ENCODE results near the gene SLC25A45.
"Not testable (repeated sequence)": the region's sequence is repeated elsewhere in the genome, so short reads cannot be mapped to it uniquely, and the experiment has no call there.

SLC25A45 gene

DNA sequence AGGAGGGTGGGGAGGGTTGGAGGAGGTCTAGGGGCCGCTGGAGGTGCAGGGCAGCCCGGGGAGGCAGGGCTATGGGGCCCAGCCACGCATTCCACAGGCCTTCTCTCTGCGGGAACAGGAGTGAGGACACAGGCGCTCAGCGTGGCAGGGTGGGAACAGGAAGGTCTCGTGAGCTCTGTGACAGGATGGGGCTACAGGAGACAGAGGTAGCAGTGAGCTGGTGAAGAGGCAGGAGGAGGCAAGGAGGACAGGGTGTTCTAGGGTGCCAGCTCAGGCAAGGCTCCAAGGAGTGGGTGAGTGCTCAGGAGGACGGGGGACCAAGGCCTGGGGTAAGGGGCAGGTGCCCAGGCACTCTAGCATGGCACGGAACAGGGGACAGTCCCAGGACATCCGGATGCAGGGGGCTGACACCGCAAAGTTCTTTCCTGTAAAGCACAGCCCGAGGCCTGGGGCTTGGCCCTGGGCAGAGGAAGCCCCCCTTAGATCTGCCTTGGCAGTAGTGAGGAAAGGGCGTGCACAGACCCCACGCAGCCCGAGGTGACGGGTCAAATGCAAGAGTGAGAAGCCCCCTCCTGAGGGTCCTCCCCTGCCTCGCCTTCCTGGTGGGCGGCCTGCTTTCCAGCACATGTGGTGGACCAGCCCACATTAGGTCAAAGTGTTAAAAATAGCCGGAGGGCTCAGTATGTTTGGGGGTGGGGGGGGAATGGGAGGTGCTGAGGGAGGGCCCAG is 35.4 kb upstream of the SLC25A45 start:
- no peak for DNase-seq (ENCODE audit: low spot score)
- H3K27ac ChIP-seq, result peak overlapping the region; percentile 100
- TF ChIP-seq, protein P1, sequence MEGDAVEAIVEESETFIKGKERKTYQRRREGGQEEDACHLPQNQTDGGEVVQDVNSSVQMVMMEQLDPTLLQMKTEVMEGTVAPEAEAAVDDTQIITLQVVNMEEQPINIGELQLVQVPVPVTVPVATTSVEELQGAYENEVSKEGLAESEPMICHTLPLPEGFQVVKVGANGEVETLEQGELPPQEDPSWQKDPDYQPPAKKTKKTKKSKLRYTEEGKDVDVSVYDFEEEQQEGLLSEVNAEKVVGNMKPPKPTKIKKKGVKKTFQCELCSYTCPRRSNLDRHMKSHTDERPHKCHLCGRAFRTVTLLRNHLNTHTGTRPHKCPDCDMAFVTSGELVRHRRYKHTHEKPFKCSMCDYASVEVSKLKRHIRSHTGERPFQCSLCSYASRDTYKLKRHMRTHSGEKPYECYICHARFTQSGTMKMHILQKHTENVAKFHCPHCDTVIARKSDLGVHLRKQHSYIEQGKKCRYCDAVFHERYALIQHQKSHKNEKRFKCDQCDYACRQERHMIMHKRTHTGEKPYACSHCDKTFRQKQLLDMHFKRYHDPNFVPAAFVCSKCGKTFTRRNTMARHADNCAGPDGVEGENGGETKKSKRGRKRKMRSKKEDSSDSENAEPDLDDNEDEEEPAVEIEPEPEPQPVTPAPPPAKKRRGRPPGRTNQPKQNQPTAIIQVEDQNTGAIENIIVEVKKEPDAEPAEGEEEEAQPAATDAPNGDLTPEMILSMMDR (conservative IDR thresholded peaks at IDR 0.05; ENCODE audit: low read depth), result no peak
- POLR2A ChIA-PET (ENCODE audit: low non-redundant PET), result interaction anchor here (0.6 kb wide), 1 partner anchor 1214 kb away, joined by 3 read pairs; no protein-coding TSS in a partner anchor
- CTCF ChIA-PET, result interaction anchor here (0.6 to 2.6 kb wide), 5 partner anchors 27 to 208 kb away, joined by 3 to 13 read pairs (median 5); no protein-coding TSS in a partner anchor

DNA sequence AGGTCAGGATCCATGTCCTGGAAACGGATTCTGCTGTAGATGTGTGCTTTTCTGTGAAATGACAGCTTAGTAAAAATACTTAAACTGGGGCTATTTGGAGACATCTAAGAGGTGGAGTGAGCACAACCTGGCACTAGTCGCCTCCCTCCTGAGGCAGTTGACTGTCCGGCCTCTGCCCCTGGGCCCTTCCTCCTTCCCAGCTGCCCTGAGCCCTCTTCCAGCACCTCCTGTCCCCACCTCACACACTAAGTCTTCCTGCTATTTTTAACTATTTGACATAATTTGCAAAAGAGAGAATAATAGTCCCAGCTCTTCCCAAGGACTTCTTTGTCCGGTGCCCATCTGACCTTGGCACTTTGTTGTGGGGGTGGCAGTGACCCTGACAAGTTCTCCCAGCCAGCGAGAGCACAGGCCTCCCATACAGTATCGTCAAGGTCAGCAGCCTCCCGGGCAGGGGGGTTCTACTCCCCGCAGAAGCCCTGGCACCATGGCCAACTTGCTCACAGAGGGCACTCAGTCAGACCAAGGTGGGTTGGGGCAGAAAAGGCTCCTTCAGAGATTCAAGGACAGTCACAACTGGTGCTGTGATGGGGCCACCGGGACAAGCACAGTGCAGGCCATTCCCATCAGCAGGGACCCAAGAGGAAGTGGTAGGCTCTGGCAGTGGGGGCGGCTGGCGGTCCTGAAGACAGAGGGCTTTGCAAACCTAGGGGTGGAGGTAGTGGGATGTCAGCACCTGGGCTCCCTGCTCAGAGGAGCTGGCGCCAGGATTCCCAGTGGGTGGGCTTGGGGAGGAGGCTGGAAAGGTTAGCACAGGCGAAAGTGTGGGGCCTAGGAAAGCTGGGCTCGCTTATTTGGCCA is 34.6 kb upstream of the SLC25A45 start:
- H3K27ac ChIP-seq, result peak overlapping the region; percentile 100
- CTCF ChIA-PET, result interaction anchor here (0.6 to 2.6 kb wide), 13 partner anchors 13 to 190 kb away, joined by 3 to 19 read pairs (median 3); partner anchors contain the start of genes FAM89B, MALAT1 and SLC25A45
- POLR2A ChIA-PET (ENCODE audit: low non-redundant PET), result interaction anchor here (0.6 kb wide), 1 partner anchor 76 kb away, joined by 3 read pairs; no protein-coding TSS in a partner anchor
- no peak for DNase-seq (ENCODE audit: low spot score)
- TF ChIP-seq, protein P1 (conservative IDR thresholded peaks at IDR 0.05; ENCODE audit: low read depth), result no peak

DNA sequence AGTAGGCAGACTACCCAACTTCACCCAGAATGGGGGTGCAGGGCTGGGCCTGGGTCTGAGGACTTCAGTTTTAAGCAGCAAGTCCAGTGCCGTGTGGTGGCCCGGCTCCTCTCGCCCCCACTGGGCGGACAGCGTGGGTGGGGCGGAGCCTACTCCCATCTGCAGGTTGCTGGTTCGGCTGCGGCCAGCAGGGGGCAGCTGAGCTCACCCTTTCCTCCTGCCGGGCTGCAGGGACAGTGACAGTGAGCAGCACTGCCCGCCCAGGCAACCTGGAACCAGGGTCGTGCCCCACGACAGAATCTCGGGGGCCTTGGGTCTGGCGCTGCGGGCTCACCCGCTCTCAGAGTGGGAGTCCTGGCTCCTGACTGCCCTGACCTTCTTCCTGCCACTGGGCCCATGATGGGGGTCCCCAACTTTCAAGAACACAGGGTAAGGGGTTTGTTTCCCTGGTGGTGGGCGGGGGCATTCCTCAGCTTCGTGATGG is 33.9 kb upstream of the SLC25A45 start:
- ChIA-PET POLR2A (ENCODE audit: low non-redundant PET) (interaction anchor here (0.6 kb wide), 1 partner anchor 76 kb away, joined by 3 read pairs; no protein-coding TSS in a partner anchor), CTCF (interaction anchor here (0.6 to 2.6 kb wide), 15 partner anchors 9 to 177 kb away, joined by 3 to 19 read pairs (median 3); partner anchors contain the start of genes FAM89B, MALAT1 and SLC25A45)
- peak overlapping the region; percentile 100 for H3K27ac ChIP-seq
- TF ChIP-seq, protein P1 (conservative IDR thresholded peaks at IDR 0.05; ENCODE audit: low read depth), result peak; percentile 95
- DNase-seq (ENCODE audit: low spot score), result peak; percentile 84

DNA sequence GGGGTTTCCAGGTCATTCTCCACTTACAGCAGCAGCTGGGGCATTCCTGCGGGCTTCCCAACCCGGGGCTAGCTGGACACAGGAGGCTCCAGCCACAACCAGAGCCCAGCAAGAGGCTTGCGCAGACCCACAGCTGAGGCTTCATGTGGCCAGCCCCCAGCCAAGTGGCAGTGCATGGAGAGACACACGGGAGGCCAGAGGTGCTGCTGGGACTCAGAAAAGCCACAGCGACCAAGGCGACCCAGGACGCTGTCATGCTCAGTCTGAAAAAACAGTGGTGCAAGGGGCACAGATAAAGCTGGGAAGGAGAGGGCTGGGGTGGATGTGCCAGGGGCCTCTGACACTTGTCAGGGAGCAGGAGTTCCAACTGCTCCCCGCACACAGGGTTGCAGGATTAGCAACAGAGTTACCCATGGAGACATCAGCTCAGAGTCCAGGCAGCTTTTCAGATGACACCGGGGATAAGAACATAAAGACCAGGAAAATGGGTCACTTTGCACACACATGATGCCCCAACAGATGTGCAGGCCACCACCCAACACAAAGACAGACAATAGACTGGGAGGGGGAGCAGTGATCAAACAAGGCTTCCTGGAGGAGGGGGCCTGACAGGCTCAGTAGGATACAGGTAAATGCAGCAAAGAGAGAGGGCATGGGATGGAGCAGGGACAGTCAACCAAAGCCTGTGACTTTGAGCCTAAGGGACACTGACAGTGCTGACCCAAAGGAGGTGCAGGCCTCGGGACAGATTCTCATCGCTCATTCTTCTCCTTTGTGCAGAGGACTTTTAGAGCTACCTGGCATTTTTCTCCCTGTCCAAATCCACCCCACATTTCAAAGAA is 33.3 kb upstream of the SLC25A45 start:
- ChIA-PET POLR2A (ENCODE audit: low non-redundant PET) (no interaction called here), CTCF (interaction anchor here (0.6 to 2.6 kb wide), 12 partner anchors 8 to 136 kb away, joined by 3 to 19 read pairs (median 4); partner anchors contain the start of gene SLC25A45)
- DNase-seq (ENCODE audit: low spot score), result no peak
- H3K27ac ChIP-seq, result peak overlapping the region; percentile 100
- TF ChIP-seq, protein P1 (conservative IDR thresholded peaks at IDR 0.05; ENCODE audit: low read depth), result no peak

DNA sequence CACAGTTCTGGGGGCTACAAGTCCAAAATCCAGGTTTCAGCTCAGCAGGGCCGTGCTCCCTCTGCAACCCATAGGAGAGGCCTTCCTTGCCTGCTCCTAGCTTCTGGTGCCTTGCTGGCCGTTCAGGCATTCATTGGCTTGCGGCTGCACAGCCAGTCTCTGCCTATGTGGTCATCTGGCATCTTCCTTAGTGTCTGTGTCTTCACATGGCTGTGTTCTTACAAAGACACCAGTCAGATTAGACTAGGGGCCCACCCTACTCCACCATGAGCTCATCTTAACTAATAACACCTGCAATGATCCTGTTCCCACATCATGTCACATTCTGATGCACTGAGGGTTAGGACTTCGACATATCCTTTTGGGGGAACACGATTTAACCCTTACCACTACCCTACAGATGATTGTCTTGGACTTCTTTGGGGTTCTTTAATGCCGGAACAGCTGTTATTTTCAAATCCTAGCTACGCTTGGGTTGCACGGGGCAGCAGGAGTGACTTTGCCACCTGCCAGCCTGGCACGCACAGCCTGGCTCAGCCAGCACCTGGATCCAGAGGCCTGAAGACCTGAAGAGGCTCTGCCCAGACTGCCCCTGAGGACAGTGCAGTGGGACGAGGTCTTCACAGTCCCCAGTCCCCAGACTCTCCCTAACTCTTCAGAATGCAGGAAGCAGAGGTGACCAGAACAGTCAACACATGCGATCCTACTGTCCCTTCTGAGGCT is 32.5 kb upstream of the SLC25A45 start:
- no peak for DNase-seq (ENCODE audit: low spot score)
- H3K27ac ChIP-seq, result peak overlapping the region; percentile 100
- TF ChIP-seq, protein P1 (conservative IDR thresholded peaks at IDR 0.05; ENCODE audit: low read depth), result no peak
- ChIA-PET CTCF (interaction anchor here (0.6 to 1.6 kb wide), 3 partner anchors 13 to 481 kb away, joined by 4 to 7 read pairs (median 5); no protein-coding TSS in a partner anchor), POLR2A (ENCODE audit: low non-redundant PET) (interaction anchor here (0.6 kb wide), 1 partner anchor 117 kb away, joined by 8 read pairs; no protein-coding TSS in a partner anchor)

DNA sequence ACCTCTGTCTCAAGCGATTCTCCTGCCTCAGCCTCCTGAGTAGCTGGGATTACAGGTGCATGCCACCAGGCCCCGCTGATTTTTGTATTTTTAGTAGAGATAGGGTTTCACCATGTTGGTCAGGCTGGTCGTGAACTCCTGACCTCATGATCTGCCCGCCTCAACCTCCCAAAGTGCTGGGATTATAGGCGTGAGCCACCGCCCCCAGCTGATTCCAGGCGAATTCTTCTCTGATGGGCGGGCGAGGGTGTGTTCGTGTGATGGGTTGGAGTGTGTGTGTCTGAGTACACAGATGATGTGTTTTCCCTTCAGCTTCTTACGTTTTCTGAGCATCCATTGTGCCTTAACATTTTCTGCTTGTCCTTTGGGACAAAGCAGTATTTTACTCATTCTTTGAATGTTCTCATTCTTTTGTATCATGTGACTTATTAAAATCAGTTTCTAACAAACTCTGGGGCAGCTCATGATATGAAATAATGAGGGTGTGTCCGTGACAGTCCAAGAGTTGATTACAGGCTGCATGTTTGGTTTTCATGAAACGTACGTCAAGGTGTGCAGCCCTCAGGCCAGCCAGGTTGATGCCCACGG is 30.7 kb upstream of the SLC25A45 start:
- CTCF ChIA-PET; DNase-seq (ENCODE audit: low spot score); POLR2A ChIA-PET (ENCODE audit: low non-redundant PET): not testable (repeated sequence)
- peak overlapping the region; percentile 100 for H3K27ac ChIP-seq
